PC-3 (cell line): Measurements from ENCODE around the gene PRRX2. TPM values are rescaled to one million over a fixed set of nuclear protein-coding genes. Genes with fewer than 3 reads are reported as not detected.

Source experiments
- ATAC-seq: fragments of 200-7000 bp; cut with Tn5 transposase; 2 replicates; pipeline ENCODE4 v1.9.1; 2020; ENCODE audit warnings: mild to moderate bottlenecking, moderate library complexity
- BruUV-seq: library from RNA; stranded (reverse); fragments of 400-500 nt; replicated peaks from 2 replicates; lab custom pipeline; 2021; lab: Mats Ljungman, UMichigan
- CTCF ChIA-PET: fragments of 300-600 bp; sonication (Branson Sonifier 250); formaldehyde crosslinking; loops from one replicate; lab custom pipeline; 2022; ENCODE audit warnings: antibody characterized with exemption; lab: Charles Lee
- POLR2A ChIA-PET: fragments of 300-600 bp; sonication (Branson Sonifier 250); formaldehyde crosslinking; loops from one replicate; lab custom pipeline; 2022; ENCODE audit warnings: antibody characterized with exemption; ENCODE audit not compliant: unreplicated experiment; lab: Charles Lee
- DNase-seq: peaks from one replicate; pipeline ENCODE4 v3.0.0-alpha.2; 2015
- H2AFZ ChIP-seq: fragments of 300-600 bp; sonication (generic); 2 replicates; pipeline ENCODE4 v1.6.0; 2016; ENCODE audit warnings: antibody characterized with exemption, low read length
- H3F3A ChIP-seq: fragments of 300-600 bp; sonication (generic); one replicate; pipeline ENCODE4 v1.6.0; 2017; ENCODE audit warnings: antibody characterized with exemption, low read length, control low read depth, mild to moderate bottlenecking; ENCODE audit not compliant: unreplicated experiment
- H3K27ac ChIP-seq: fragments of 300-600 bp; sonication (generic); 2 replicates; pipeline ENCODE4 v1.5.1; 2016; ENCODE audit warnings: mild to moderate bottlenecking, low read length
- H3K27me3 ChIP-seq: fragments of 300-600 bp; sonication (generic); 2 replicates; pipeline ENCODE4 v1.6.1; 2016; ENCODE audit warnings: low read length, mixed read lengths
- H3K36me3 ChIP-seq: fragments of 300-600 bp; sonication (generic); 2 replicates; pipeline ENCODE4 v1.6.1; 2016; ENCODE audit warnings: low read depth, mixed run types, low read length, mixed read lengths
- H3K4me1 ChIP-seq: fragments of 300-600 bp; sonication (generic); 2 replicates; pipeline ENCODE4 v1.5.1; 2016; ENCODE audit warnings: low read length; ENCODE audit not compliant: insufficient read depth
- H3K4me2 ChIP-seq: fragments of 300-600 bp; sonication (generic); 2 replicates; pipeline ENCODE4 v1.6.0; 2016; ENCODE audit warnings: low read length
- H3K4me3 ChIP-seq: fragments of 300-600 bp; sonication (generic); 2 replicates; pipeline ENCODE4 v1.5.1; 2016; ENCODE audit warnings: mild to moderate bottlenecking, low read length, mixed read lengths
- H3K79me2 ChIP-seq: fragments of 300-600 bp; sonication (generic); 2 replicates; pipeline ENCODE4 v1.6.1; 2017; ENCODE audit warnings: low read length, mixed read lengths
- H3K9ac ChIP-seq: fragments of 300-600 bp; sonication (generic); 2 replicates; pipeline ENCODE4 v1.6.0; 2016; ENCODE audit warnings: mild to moderate bottlenecking, low read length
- H3K9me2 ChIP-seq: fragments of 300-600 bp; sonication (generic); replicated peaks from 2 replicates; pipeline ENCODE4 v1.6.1; 2016; ENCODE audit warnings: mixed run types, low read length, mixed read lengths
- H3K9me3 ChIP-seq: fragments of 300-600 bp; sonication (generic); 2 replicates; pipeline ENCODE4 v1.6.1; 2016; ENCODE audit warnings: low read length, mixed read lengths
- H4K20me1 ChIP-seq: fragments of 300-600 bp; sonication (generic); 2 replicates; pipeline ENCODE4 v1.6.1; 2016; ENCODE audit warnings: low read length, mixed read lengths
- EZH2 ChIP-seq: fragments of 300-600 bp; sonication (generic); IDR thresholded peaks from one replicate; pipeline ENCODE4 v1.6.1; 2017; ENCODE audit warnings: antibody characterized with exemption, mild to moderate bottlenecking, low read length; ENCODE audit not compliant: unreplicated experiment
- EZH2phosphoT487 ChIP-seq: fragments of 300-600 bp; sonication (generic); IDR thresholded peaks from 2 replicates; pipeline ENCODE4 v1.6.1; 2018; ENCODE audit warnings: mild to moderate bottlenecking, antibody characterized with exemption, low read length, borderline replicate concordance
- intact Hi-C: fragments of 100-400 bp; cut with micrococcal nuclease; formaldehyde crosslinking; loops from 2 replicates; pipeline ENCODE4 v1.9.0; 2023
- total RNA-seq: library from RNA; depleted of rRNA; stranded (reverse); fragments of >200 nt; gene quantifications from 2 replicates; pipeline ENCODE4 v1.2.3, GENCODE V29; 2014
- TF ChIP-seq, protein P1 (sequence below): fragments of 300-600 bp; sonication (generic); conservative IDR thresholded peaks from 2 replicates; pipeline ENCODE4 v1.5.1; 2017; ENCODE audit warnings: antibody characterized with exemption, low read depth, mild to moderate bottlenecking, low read length

The PRRX2 gene
- total RNA-seq, 1 experiment from 2014 or later, result 0.47 TPM

- ATAC-seq (no peak), DNase-seq (no peak)
- no peaks in the 10 kb centered on the region for H3K79me2 ChIP-seq
- H3K4me1 ChIP-seq, result 0 out of 2 replicates have a peak, but pooled peaks cover 6% of the 10 kb centered on the region
- H3K4me2 ChIP-seq, result no peak overlapping the region
- intact Hi-C loops, result no loop called here
- H2AFZ ChIP-seq, result no peak overlapping the region
- H3K4me3 ChIP-seq, result no peak overlapping the region
- BruUV-seq, result no TSS peak
- no peaks in the 10 kb centered on the region for H3K9me3 ChIP-seq
- H3K27me3 ChIP-seq, result no peaks in the 10 kb centered on the region
- H3K36me3 ChIP-seq, result no peaks in the 10 kb centered on the region
- ChIA-PET POLR2A (no interaction called here), CTCF (no interaction called here)
- TF ChIP-seq, protein P1, sequence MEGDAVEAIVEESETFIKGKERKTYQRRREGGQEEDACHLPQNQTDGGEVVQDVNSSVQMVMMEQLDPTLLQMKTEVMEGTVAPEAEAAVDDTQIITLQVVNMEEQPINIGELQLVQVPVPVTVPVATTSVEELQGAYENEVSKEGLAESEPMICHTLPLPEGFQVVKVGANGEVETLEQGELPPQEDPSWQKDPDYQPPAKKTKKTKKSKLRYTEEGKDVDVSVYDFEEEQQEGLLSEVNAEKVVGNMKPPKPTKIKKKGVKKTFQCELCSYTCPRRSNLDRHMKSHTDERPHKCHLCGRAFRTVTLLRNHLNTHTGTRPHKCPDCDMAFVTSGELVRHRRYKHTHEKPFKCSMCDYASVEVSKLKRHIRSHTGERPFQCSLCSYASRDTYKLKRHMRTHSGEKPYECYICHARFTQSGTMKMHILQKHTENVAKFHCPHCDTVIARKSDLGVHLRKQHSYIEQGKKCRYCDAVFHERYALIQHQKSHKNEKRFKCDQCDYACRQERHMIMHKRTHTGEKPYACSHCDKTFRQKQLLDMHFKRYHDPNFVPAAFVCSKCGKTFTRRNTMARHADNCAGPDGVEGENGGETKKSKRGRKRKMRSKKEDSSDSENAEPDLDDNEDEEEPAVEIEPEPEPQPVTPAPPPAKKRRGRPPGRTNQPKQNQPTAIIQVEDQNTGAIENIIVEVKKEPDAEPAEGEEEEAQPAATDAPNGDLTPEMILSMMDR, result no peak
- TF ChIP-seq EZH2 (no peak), EZH2phosphoT487 (no peak)
- no peaks in the 10 kb centered on the region for H3K9me2 ChIP-seq
- H4K20me1 ChIP-seq, result no peaks in the 10 kb centered on the region
- no peak overlapping the region for H3K27ac ChIP-seq
- no peak overlapping the region for H3K9ac ChIP-seq
- no peaks in the 10 kb centered on the region for H3F3A ChIP-seq
Measured at GRCh38 chr9:129710169-129710453, 44.7 kb downstream of the PRRX2 start.

DNA sequence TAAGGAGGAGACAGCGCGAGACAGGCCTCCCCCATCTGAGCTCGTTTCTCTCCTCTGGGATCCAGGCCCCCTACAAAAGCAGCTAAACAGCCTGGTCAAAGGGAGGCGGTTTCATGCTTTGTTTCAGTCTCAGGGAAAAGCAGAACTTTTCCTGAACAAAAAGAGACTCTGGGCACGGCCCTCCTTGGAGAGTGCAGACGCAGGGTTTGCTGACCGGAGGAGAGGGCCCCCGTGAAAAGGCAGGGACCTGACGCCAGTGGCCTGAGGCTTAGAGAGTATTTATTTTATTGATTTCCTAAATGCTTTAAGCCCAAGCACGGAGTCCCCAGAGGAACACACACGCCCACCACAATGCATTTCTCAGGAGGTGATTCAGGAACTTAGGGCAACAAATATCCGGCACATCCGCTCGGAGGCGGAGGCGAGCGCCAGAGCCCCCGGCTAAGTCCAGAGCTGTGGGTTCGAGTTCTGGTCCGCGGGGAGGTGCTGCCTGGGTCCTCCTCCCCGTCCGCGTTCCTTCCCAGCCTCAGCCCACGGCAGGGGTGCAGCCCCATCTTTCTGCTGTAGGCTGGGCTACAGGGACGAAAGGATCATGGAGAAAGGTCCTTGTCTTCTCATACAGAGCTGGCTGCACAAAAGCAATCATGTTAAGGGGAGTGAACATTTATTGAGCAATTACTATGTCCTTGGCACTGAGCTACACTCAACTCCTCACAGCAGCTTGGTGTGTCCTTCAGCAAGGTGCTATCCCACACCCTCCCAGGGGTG lies 47.4 kb downstream of the PRRX2 start:
- H3K79me2 ChIP-seq, result no peaks in the 10 kb centered on the region
- H4K20me1 ChIP-seq, result no peaks in the 10 kb centered on the region
- H3K9me3 ChIP-seq, result no peaks in the 10 kb centered on the region
- no peak overlapping the region for H3K9ac ChIP-seq
- ATAC-seq, result no peak
- BruUV-seq, result no TSS peak
- H3K4me3 ChIP-seq, result no peak overlapping the region
- DNase-seq, result peak; percentile 12
- H3K27me3 ChIP-seq, result no peaks in the 10 kb centered on the region
- H3K9me2 ChIP-seq, result no peaks in the 10 kb centered on the region
- intact Hi-C loops, result no loop called here
- CTCF ChIA-PET, result no interaction called here
- H3F3A ChIP-seq, result no peaks in the 10 kb centered on the region
- H2AFZ ChIP-seq, result no peak overlapping the region
- H3K27ac ChIP-seq, result no peak overlapping the region
- H3K36me3 ChIP-seq, result no peaks in the 10 kb centered on the region
- TF ChIP-seq, protein P1, result no peak
- TF ChIP-seq EZH2phosphoT487, result no peak
- no peak for TF ChIP-seq EZH2
- POLR2A ChIA-PET, result no interaction called here
- H3K4me2 ChIP-seq, result 0 out of 2 replicates have a peak overlapping the region, but pooled peaks have one; percentile 10
- H3K4me1 ChIP-seq, result 0 out of 2 replicates have a peak, but pooled peaks cover 6% of the 10 kb centered on the region

GRCh38 chr9:129713402-129713679 lies 47.9 kb downstream of the PRRX2 start:
- H4K20me1 ChIP-seq, result no peaks in the 10 kb centered on the region
- H3K4me2 ChIP-seq, result no peak overlapping the region
- H3K36me3 ChIP-seq, result no peaks in the 10 kb centered on the region
- no peak overlapping the region for H3K9ac ChIP-seq
- CTCF ChIA-PET, result no interaction called here
- POLR2A ChIA-PET, result no interaction called here
- H3K27ac ChIP-seq, result no peak overlapping the region
- TF ChIP-seq EZH2 (no peak), EZH2phosphoT487 (no peak)
- TF ChIP-seq, protein P1, result no peak
- intact Hi-C loops, result no loop called here
- no peak overlapping the region for H3K4me3 ChIP-seq
- H2AFZ ChIP-seq, result no peak overlapping the region
- DNase-seq, result no peak
- H3K79me2 ChIP-seq, result no peaks in the 10 kb centered on the region
- H3F3A ChIP-seq, result no peaks in the 10 kb centered on the region
- 0 out of 2 replicates have a peak, but pooled peaks cover 6% of the 10 kb centered on the region for H3K4me1 ChIP-seq
- BruUV-seq, result no TSS peak
- ATAC-seq, result no peak
- H3K27me3 ChIP-seq, result no peaks in the 10 kb centered on the region
- H3K9me3 ChIP-seq, result no peaks in the 10 kb centered on the region
- no peaks in the 10 kb centered on the region for H3K9me2 ChIP-seq
